Right atrium auricular region (tissue), 2 donors: Measurements from ENCODE around the gene SETBP1. TPM values are rescaled to one million over a fixed set of nuclear protein-coding genes. Genes with fewer than 3 reads are reported as not detected.

Source experiments
- DNase-seq: peaks from one replicate; pipeline ENCODE4 v3.0.0-alpha.2; 2019; ENCODE audit warnings: low spot score
- H3K27ac ChIP-seq, 2 donors: fragments of 200-600 bp; sonication (generic); 1 replicate in 1 of 2; 2 replicates in 1 of 2; pipeline ENCODE4 v1.5.1; 2016 to 2019
- H3K27me3 ChIP-seq, 2 donors: fragments of 200-600 bp; sonication (generic); one replicate each; pipeline versions ENCODE4 v1.5.1 to v1.6.0; 2017 to 2019
- H3K36me3 ChIP-seq: fragments of 200-600 bp; sonication (generic); one replicate; pipeline ENCODE4 v1.5.1; 2016
- H3K4me1 ChIP-seq, 2 donors: fragments of 200-600 bp; sonication (generic); one replicate each; pipeline versions ENCODE4 v1.5.1 to v1.6.0; 2017 to 2019
- H3K4me3 ChIP-seq, 2 donors: fragments of 200-600 bp; sonication (generic); 1 replicate in 1 of 2; 2 replicates in 1 of 2; pipeline ENCODE4 v1.5.1; 2017 to 2019; ENCODE audit warnings: mild to moderate bottlenecking in 1 of 2, moderate library complexity in 1 of 2
- H3K9me3 ChIP-seq, 2 donors: fragments of 200-600 bp; sonication (generic); one replicate each; pipeline ENCODE4 v1.5.1; 2019
- CTCF ChIP-seq, 2 donors: fragments of 200-600 bp; sonication (generic); IDR thresholded peaks; one replicate each; pipeline ENCODE4 v1.5.1; 2019; ENCODE audit warnings: antibody characterized with exemption in 2 of 2
- total RNA-seq, 2 donors: library from RNA; depleted of rRNA; stranded (reverse); fragments of >200 nt; gene quantifications; one replicate each; pipeline ENCODE4 v1.1.0, GENCODE V29; 2016

SETBP1 gene
- total RNA-seq, 2 donors from 2014 or later = 7.8 to 13.4 TPM

- peaks cover 0 to 35% of the 10 kb centered on the region in 2 donors for H3K4me1 ChIP-seq
- no peaks in the 10 kb centered on the region for H3K9me3 ChIP-seq
- peak overlapping the region in 1 of 2 donors; percentile 57 for H3K27ac ChIP-seq
- TF ChIP-seq CTCF (IDR thresholded peaks at IDR 0.05) = no peak
- H3K36me3 ChIP-seq = no peaks in the 10 kb centered on the region
- no peak for DNase-seq
- H3K27me3 ChIP-seq = no peaks in the 10 kb centered on the region
- no peak overlapping the region for H3K4me3 ChIP-seq
Observed at GRCh38 chr18:44741085-44741484, 60.4 kb downstream of the SETBP1 start.

- Histone ChIP-seq H3K4me1 (peaks cover 0 to 35% of the 10 kb centered on the region in 2 donors), H3K27me3 (no peaks in the 10 kb centered on the region), H3K27ac (peak overlapping the region in 1 of 2 donors; percentile 57)
Observed at GRCh38 chr18:44741511-44741910, 60.8 kb downstream of the SETBP1 start.

GRCh38 chr18:44742126-44742525, 61.4 kb downstream of the SETBP1 start:
- H3K27ac ChIP-seq = peak overlapping the region; percentile 44 to 57
- TF ChIP-seq CTCF (IDR thresholded peaks at IDR 0.05) = no peak
- no peak for DNase-seq
- no peaks in the 10 kb centered on the region for H3K27me3 ChIP-seq
- peaks cover 0 to 39% of the 10 kb centered on the region in 2 donors for H3K4me1 ChIP-seq
- H3K9me3 ChIP-seq = no peaks in the 10 kb centered on the region
- no peaks in the 10 kb centered on the region for H3K36me3 ChIP-seq
- no peak overlapping the region for H3K4me3 ChIP-seq

More at GRCh38 chr18:44741511-44741910, 60.8 kb downstream of the SETBP1 start:
- H3K9me3 ChIP-seq = no peaks in the 10 kb centered on the region
- H3K4me3 ChIP-seq = no peak overlapping the region
- no peaks in the 10 kb centered on the region for H3K36me3 ChIP-seq
- TF ChIP-seq CTCF (IDR thresholded peaks at IDR 0.05) = no peak
- no peak for DNase-seq

- H3K27me3 ChIP-seq = no peaks in the 10 kb centered on the region
- H3K4me3 ChIP-seq = no peak overlapping the region
- no peaks in the 10 kb centered on the region for H3K9me3 ChIP-seq
- TF ChIP-seq CTCF (IDR thresholded peaks at IDR 0.05) = no peak
- peak overlapping the region; percentile 44 to 57 for H3K27ac ChIP-seq
- DNase-seq = no peak
- no peaks in the 10 kb centered on the region for H3K36me3 ChIP-seq
- peaks cover 0 to 43% of the 10 kb centered on the region in 2 donors for H3K4me1 ChIP-seq
Observed at GRCh38 chr18:44742718-44743311, 62.1 kb downstream of the SETBP1 start.

DNA sequence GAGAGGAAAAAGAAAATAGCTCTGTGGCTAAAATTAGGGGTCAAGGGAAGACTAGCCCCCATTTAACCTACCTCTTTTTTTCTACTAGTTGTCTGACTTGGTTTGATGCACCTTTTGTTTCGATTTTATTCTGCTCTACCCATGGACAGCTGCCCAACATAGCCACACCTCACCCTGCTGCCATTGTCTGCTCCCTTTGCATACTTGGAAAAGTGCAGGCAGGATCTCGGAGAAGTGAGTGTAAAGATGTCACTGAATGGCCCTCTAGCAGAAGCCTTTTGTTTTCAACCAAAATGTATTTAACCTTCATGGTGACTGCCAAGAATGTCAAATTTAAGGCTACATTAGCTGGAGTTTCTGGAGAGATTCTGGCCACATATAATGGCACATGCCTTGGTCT, 62.9 kb downstream of the SETBP1 start:
- Histone ChIP-seq H3K27ac (peak overlapping the region in 1 of 2 donors; percentile 44), H3K4me1 (peaks cover 0 to 43% of the 10 kb centered on the region in 2 donors), H3K4me3 (no peak overlapping the region), H3K9me3 (no peaks in the 10 kb centered on the region), H3K27me3 (no peaks in the 10 kb centered on the region), H3K36me3 (no peaks in the 10 kb centered on the region)
- DNase-seq = no peak
- TF ChIP-seq CTCF (IDR thresholded peaks at IDR 0.05) = no peak
